Endothelial cell of umbilical vein (primary cell): Measurements from ENCODE around the gene AGBL4. TPM values are rescaled to one million over a fixed set of nuclear protein-coding genes. Genes with fewer than 3 reads are reported as not detected.

ENCODE experiments used
- BruUV-seq: library from RNA; stranded (reverse); fragments of 400-500 nt; replicated peaks from 2 replicates; lab custom pipeline; 2021; lab: Mats Ljungman, UMichigan
- CTCF ChIA-PET: fragments of 300-600, 350-600 bp; sonication (Branson Sonifier 250); formaldehyde crosslinking; loops from one replicate; lab custom pipeline; 2021; ENCODE audit warnings: antibody characterized with exemption, inconsistent platforms; lab: Charles Lee
- POLR2A ChIA-PET: fragments of 300-600, 350-600 bp; sonication (Branson Sonifier 250); formaldehyde crosslinking; loops from one replicate; lab custom pipeline; 2021; ENCODE audit warnings: antibody characterized with exemption, inconsistent platforms; lab: Charles Lee
- DNase-seq: peaks from one replicate; pipeline ENCODE4 v3.0.0-alpha.2; 2011; ENCODE audit warnings: low read depth, low spot score
- FAIRE-seq: peaks from 2 replicates; lab custom pipeline; 2011; peaks lifted over from hg19 to GRCh38; lab: Jason Lieb, UNC
- H2AFZ ChIP-seq: 2 replicates; pipeline ENCODE4 v1.6.0; 2012; ENCODE audit warnings: low read depth, low read length, control low read depth, inconsistent platforms
- H3K27ac ChIP-seq: 2 replicates; pipeline ENCODE4 v1.5.1; 2011; ENCODE audit warnings: low read depth, mild to moderate bottlenecking, control low read depth, low read length, moderate library complexity; ENCODE audit not compliant: insufficient read depth
- H3K27me3 ChIP-seq, 2 experiments: 2 replicates each; pipeline versions ENCODE4 v1.6.0 to v1.6.1; 2011; ENCODE audit warnings: low read length in 2 of 2, mixed read lengths in 1 of 2; ENCODE audit not compliant: control insufficient read depth in 2 of 2, insufficient read depth in 2 of 2
- H3K36me3 ChIP-seq, 2 experiments: 2 replicates in 1 of 2; 3 replicates in 1 of 2; pipeline ENCODE4 v1.5.1; 2011; ENCODE audit warnings: low read length in 2 of 2, mild to moderate bottlenecking in 1 of 2, moderate library complexity in 1 of 2; ENCODE audit not compliant: control insufficient read depth in 2 of 2, insufficient read depth in 2 of 2; ENCODE audit errors: extremely low read depth in 1 of 2
- H3K4me1 ChIP-seq: 3 replicates; pipeline ENCODE4 v1.5.1; 2011; ENCODE audit warnings: mild to moderate bottlenecking, low read length; ENCODE audit not compliant: control insufficient read depth, insufficient read depth; ENCODE audit errors: extremely low read depth
- H3K4me2 ChIP-seq: 2 replicates; pipeline ENCODE4 v1.6.1; 2011; ENCODE audit warnings: low read length, control low read depth, mixed read lengths; ENCODE audit not compliant: insufficient read depth
- H3K4me3 ChIP-seq, 3 experiments: fragments of 200-600 bp in 1 of 3; sonication (generic), shearing (Covaris generic) in 1 of 3; replicated peaks in 1 of 3; 2 replicates each; pipeline ENCODE4 v1.5.1; 2011 to 2016; ENCODE audit warnings: control low read depth in 3 of 3, low read length in 3 of 3, mild to moderate bottlenecking in 2 of 3, inconsistent platforms in 1 of 3, low read depth in 1 of 3, moderate library complexity in 1 of 3; ENCODE audit not compliant: insufficient read depth in 1 of 3
- H3K79me2 ChIP-seq: 2 replicates; pipeline ENCODE4 v1.6.0; 2012; ENCODE audit warnings: low read length, inconsistent platforms; ENCODE audit not compliant: control insufficient read depth, insufficient read depth
- H3K9ac ChIP-seq: replicated peaks from 2 replicates; pipeline ENCODE3; 2011; ENCODE audit warnings: low read length, control low read depth; ENCODE audit not compliant: insufficient read depth; ENCODE audit errors: extremely low read depth
- H3K9me1 ChIP-seq: replicated peaks from 3 replicates; pipeline ENCODE4 v1.6.0; 2011; ENCODE audit warnings: mild to moderate bottlenecking, low read length; ENCODE audit not compliant: control insufficient read depth, insufficient read depth; ENCODE audit errors: extremely low read depth
- H3K9me3 ChIP-seq: replicated peaks from 2 replicates; pipeline ENCODE4 v1.5.1; 2012; ENCODE audit warnings: low read length, inconsistent platforms; ENCODE audit not compliant: control insufficient read depth, insufficient read depth
- H4K20me1 ChIP-seq: replicated peaks from 2 replicates; pipeline ENCODE3; 2011; ENCODE audit warnings: mild to moderate bottlenecking, low read length; ENCODE audit not compliant: control insufficient read depth, insufficient read depth; ENCODE audit errors: extremely low read depth
- CTCF ChIP-seq, 2 donors: IDR thresholded peaks; 1 replicate in 1 of 2; 2 replicates in 1 of 2; pipeline ENCODE4 v1.5.1; 2011; ENCODE audit warnings: low read length in 2 of 2, mild to moderate bottlenecking in 2 of 2, moderate library complexity in 2 of 2, control low read depth in 1 of 2, inconsistent platforms in 1 of 2, low read depth in 1 of 2; ENCODE audit not compliant: insufficient read depth in 1 of 2; ENCODE audit errors: extremely low read depth in 1 of 2
- EZH2 ChIP-seq: IDR thresholded peaks from 2 replicates; pipeline ENCODE4 v1.6.1; 2012; ENCODE audit warnings: borderline replicate concordance, low read depth, mild to moderate bottlenecking, moderate library complexity, low read length, inconsistent platforms; ENCODE audit not compliant: severe bottlenecking
- FOS ChIP-seq: IDR thresholded peaks from 2 replicates; pipeline ENCODE4 v1.6.1; 2011; ENCODE audit warnings: mild to moderate bottlenecking, low read length, moderate library complexity, borderline replicate concordance; ENCODE audit not compliant: insufficient read depth
- GATA2 ChIP-seq: IDR thresholded peaks from 2 replicates; pipeline ENCODE4 v1.7.0; 2011; ENCODE audit warnings: low read depth, mild to moderate bottlenecking, moderate library complexity, mixed read lengths, low read length; ENCODE audit not compliant: insufficient read length, insufficient read depth
- JUN ChIP-seq: IDR thresholded peaks from 2 replicates; pipeline ENCODE4 v1.6.1; 2011; ENCODE audit warnings: borderline replicate concordance, low read depth; ENCODE audit not compliant: insufficient read length, insufficient read depth
- MAX ChIP-seq: IDR thresholded peaks from 2 replicates; pipeline ENCODE4 v1.6.1; 2011; ENCODE audit not compliant: insufficient read depth, insufficient read length
- MYC ChIP-seq: IDR thresholded peaks from one replicate; pipeline ENCODE4 v1.6.1; 2011; ENCODE audit warnings: mild to moderate bottlenecking, low read depth, low read length
- POLR2A ChIP-seq: IDR thresholded peaks from 2 replicates; pipeline ENCODE4 v1.6.1; 2012; ENCODE audit warnings: low read depth, mild to moderate bottlenecking, control low read depth, low read length
- POLR2AphosphoS5 ChIP-seq: IDR thresholded peaks from 2 replicates; pipeline ENCODE4 v1.6.1; 2012; ENCODE audit warnings: low read depth, mild to moderate bottlenecking, control low read depth, low read length, moderate library complexity; ENCODE audit not compliant: insufficient read depth
- dilution Hi-C: fragments of 300-500 bp; cut with MboI; formaldehyde crosslinking; loops from one replicate; pipeline ENCODE4 v1.15.0; 2019; ENCODE audit warnings: low sequenced_read_pairs; ENCODE audit not compliant: extremely low pct_ligation_motif_present
- intact Hi-C: fragments of 100-400 bp; cut with micrococcal nuclease; formaldehyde crosslinking; loops from one replicate; pipeline ENCODE4 v1.10.0; 2022
- polyA plus RNA-seq, 4 experiments: library from polyadenylated mRNA; depleted of rRNA in 3 of 4; stranded (reverse) in 3 of 4; unstranded in 1 of 4; fragments of >200 nt; gene quantifications; 2 replicates each; pipeline versions ENCODE4 v1.2.1 to v1.2.3, GENCODE V29; 2011 to 2012; ENCODE audit warnings: missing spikeins in 1 of 4
- total RNA-seq: library from RNA; stranded (reverse); gene quantifications from 2 replicates; pipeline ENCODE4 v1.2.3, GENCODE V29; 2021

AGBL4 gene
- total and polyA plus RNA-seq, 2 donors (not counting 3 experiments of a cell fraction or from before 2014, with no cell fraction given): not detected

DNA sequence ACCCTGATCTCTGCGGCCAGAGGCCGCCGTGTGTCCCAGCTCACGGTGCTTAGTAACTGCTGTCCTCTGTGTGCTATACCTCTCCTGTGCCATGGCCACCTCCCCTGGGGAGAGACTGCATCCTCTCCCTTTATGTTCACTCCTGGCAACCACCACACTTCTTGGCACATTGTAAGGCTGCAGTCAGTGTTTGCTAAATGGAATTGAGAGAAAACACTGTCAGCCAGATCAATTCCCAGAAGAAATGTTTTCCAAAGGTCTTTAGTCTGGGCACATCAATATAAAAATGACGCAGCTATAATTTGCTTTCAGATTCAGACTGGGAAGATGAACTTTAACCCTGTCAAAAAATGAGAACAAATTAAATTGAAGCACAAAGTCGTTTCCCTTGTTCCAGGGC, 1343.9 kb downstream of the AGBL4 start:
- Histone ChIP-seq H3K9ac (no peak overlapping the region), H2AFZ (no peak overlapping the region), H3K9me1 (no peaks in the 10 kb centered on the region), H3K4me1 (no peaks in the 10 kb centered on the region), H3K4me3 (no peak overlapping the region), H3K4me2 (no peak overlapping the region), H3K36me3 (no peaks in the 10 kb centered on the region), H3K9me3 (no peaks in the 10 kb centered on the region), H3K79me2 (no peaks in the 10 kb centered on the region), H3K27me3 (no peaks in the 10 kb centered on the region), H4K20me1 (no peaks in the 10 kb centered on the region), H3K27ac (no peak overlapping the region)
- intact Hi-C loops: no loop called here
- ChIA-PET POLR2A (no interaction called here), CTCF (interaction anchor here (0.9 to 1.0 kb wide), 2 partner anchors 1653 to 1669 kb away, joined by 3 read pairs; no protein-coding TSS in a partner anchor)
- no peak for TF ChIP-seq POLR2A
- no peak for TF ChIP-seq EZH2
- TF ChIP-seq CTCF (IDR thresholded peaks at IDR 0.05; ENCODE audit: extremely low read depth in 1 of 2, insufficient read depth in 1 of 2, low read depth in 1 of 2, low read length in 2 of 2): no peak
- TF ChIP-seq POLR2AphosphoS5: no peak
- TF ChIP-seq MAX: no peak
- TF ChIP-seq MYC: no peak
- no peak for TF ChIP-seq GATA2
- no peak for TF ChIP-seq FOS
- TF ChIP-seq JUN: no peak
- FAIRE-seq: no peak
- no TSS peak for BruUV-seq
- dilution Hi-C loops: no loop called here
- no peak for DNase-seq
